GM12864 (cell line): ENCODE measurements around the gene MCU.

Experiments used
- DNase-seq: peaks from one replicate; pipeline ENCODE4 v3.0.0-alpha.2; 2011; ENCODE audit warnings: low read depth
- H3K4me3 ChIP-seq: 2 replicates; pipeline ENCODE4 v1.5.1; 2011; ENCODE audit warnings: mild to moderate bottlenecking, low read depth, low read length, control low read depth
- CTCF ChIP-seq: IDR thresholded peaks from 2 replicates; pipeline ENCODE4 v1.5.1; 2011; ENCODE audit warnings: low read depth, mild to moderate bottlenecking, moderate library complexity, low read length, control low read depth, inconsistent platforms; ENCODE audit errors: missing control alignments

The MCU gene

DNA sequence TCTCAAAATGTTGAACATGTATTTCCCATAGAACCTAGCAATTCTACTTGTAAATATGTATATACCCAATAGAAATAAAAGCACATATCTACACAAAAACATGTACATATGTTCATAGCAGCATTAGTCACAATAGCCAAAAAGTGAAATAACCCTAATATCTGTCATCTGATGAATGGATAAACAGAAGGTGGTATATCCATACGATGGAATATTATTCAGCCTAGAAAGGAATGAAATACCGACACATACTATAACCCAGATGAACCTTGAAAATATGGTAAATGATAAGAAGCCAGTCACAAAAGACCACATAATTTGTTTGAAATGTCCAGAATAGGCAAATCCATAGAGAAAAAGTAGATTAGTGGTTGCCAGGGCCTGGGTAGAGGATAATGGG, 87.9 kb downstream of the MCU start:
- TF ChIP-seq CTCF = no peak
- H3K4me3 ChIP-seq = no peak overlapping the region
- DNase-seq = no peak

DNA sequence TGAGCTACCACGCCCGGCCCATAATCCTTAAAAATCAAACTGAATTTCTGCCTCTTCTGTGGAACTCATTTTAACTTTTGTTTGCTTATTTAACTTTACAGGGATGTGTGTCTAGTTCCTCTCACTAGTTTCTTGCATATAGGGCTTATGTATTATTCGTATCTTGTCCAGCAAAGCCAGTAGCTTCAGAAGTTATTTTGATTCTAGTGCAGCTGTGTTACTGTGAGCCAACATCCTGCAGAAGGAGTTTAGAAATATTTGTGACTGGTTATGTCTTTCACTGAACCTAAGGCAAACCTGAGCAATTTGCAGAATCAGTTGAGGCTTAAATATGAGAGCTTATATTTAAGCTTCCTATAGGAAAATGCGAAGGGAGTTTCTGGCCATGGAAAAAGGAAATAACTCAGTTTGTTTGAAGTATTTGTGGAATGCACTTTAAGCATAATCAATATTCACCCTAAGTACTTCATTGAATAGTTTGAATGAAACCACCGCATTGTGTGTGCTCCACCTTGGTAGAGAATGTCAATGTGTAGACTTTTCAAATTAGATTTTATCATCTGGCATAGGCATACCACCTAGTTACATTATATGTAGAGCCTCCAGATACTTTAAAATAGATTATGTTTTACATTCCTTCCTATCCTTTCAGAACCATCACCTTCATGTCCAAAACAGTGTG, 90.8 kb downstream of the MCU start:
- no peak for TF ChIP-seq CTCF
- no peak overlapping the region for H3K4me3 ChIP-seq
- no peak for DNase-seq

GRCh38 chr10:72783410-72783833, 91.5 kb downstream of the MCU start:
- no peak for DNase-seq
- TF ChIP-seq CTCF = no peak
- no peak overlapping the region for H3K4me3 ChIP-seq

DNA sequence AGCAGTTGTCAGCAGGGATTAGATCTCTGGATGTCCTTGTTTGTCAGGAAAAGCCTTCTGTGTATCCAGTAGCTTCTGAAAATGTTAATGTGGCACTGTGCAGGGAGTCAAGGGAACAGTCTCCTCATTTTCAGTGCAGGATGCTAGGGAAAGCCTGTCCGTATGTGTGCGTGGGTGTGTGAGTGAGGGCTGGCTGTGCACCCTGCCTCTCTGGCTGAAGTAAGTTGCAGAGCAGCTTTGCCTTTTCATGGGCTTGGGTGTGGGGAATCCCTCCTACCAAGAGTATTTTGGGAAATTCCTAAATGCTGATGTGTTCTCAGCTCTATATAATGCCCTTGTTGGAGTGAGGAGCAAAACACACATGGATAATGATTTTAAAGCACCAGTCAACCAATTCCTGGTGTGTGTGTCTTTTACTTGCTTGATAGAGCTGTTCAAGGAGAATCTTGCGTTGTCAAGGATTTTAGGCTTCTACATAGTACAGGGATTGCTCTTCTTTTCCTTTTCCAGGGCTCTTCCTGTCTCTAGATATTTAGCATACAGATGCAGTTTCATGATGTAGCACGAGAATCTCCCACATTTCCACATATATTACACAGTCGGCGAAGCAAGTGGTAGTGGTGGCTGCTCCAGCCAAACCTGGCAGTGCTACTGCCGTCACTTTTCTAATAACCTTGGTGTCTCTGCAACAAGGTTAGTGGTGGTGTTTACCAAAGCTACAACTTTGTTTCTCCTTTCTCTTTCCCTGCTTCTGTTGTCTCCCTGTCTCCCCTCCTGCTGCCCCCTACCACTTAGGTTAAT, 92.8 kb downstream of the MCU start:
- H3K4me3 ChIP-seq = no peak overlapping the region
- no peak for TF ChIP-seq CTCF
- DNase-seq = no peak

DNA sequence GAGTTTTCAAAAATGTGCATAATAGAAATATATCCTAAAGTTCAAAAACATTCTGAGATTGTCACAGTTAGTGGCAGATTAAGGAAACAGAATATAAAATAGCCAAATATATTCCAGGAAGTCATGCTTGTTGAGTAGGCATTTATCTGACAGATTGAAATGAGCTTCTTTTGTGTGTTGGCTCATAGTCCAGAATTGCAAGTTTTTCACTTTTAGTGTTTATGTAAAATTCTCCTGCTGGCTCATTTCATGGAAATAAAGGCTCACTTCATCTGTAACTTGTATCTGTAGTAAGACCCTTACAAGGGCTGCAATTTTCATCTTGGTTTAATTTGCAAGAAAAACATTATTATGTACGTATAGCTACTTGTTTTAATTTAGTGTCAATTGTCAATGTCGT, 93.5 kb downstream of the MCU start:
- no peak for TF ChIP-seq CTCF
- DNase-seq = no peak
- H3K4me3 ChIP-seq = no peak overlapping the region

DNA sequence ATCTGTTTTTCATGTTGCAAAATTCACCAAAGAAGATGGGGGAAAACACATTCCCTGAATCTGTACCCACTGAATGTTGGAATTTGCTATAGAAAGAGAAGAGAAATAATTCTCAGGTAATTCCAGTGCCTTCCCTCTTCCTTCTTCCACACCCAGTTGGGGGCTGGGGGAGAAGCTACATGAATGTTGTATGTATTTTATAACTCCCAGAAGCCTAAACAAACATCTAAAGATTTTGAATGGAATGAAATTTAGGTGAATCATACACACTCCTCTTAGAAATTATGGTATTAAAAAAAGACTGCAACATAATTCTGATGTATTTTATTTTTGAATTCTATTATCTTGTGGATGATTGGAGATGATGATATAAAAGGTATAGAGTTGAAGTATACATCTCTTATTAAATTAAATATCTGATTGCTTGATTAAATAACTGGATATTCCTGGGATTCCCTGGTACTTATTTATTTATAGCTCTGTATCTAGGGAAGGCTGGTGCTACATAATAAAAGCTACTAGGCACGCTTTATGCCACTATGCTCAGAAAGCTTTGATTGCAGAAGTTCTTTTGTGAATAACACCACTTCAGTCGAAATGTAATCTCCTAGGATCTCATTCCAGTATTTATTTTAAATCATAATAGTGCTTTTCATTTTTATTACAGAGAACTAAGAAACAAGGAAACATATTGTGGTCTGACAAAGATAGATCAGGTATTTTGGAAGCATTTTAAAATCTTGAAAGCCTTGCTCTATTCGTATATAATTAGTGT, 98.5 kb downstream of the MCU start:
- no peak for TF ChIP-seq CTCF
- no peak for DNase-seq

More for the DNA sequence above, 98.5 kb downstream of the MCU start:
- H3K4me3 ChIP-seq = no peak overlapping the region
